ENCODE results near the gene PRR36.
A peak's percentile ranks its signal among the peaks of the same experiment; 100 is the strongest.
"Not testable (repeated sequence)": the region's sequence is repeated elsewhere in the genome, so short reads cannot be mapped to it uniquely, and the experiment has no call there.

Gene PRR36

DNA sequence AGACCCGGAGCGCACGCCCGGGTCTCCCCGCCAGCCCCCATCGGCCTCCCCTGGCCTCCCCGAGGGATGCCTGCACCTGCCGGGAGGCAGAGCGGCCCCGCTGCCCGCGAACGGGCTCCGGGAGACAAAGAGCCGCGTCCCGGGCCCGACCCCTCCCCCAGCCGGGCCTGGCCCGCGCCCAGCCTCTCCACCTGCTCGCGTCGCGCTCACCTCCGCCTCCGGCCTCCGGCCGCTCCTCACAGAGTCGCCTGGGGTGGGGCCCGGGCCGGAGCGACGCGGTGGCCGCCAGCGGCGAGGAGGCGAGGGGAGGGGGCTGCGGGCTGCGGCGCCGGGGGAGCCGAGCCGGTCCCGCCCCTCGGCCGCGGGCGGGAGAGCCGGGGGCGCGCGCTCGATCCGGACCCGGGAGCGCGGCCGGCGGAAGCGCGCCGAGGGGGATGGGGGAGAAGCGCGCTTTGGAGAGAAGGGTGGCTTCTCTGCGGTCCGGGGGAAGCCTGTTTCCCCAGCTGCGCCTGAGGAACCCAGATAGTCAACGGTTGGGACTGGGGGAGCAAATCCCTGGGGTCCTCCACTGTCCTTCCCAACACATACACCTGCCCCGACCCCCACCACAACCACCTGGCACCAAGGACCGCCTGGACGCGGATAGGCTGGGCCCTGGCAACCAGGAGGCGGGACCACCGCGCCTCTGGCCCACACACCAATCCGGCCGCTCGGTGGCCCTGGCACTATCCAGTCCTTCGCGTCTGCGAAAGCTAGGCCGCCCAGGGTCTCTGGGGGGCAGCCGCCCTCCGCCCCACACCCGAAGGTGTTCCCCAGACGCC is at the start of gene PRR36:
Gene PRR36, minus strand, starts transcription at position 315 of the 821 bp plus-strand sequence. CDS start 701 bp downstream, outside the sequence.
- no peak for DNase-seq (ENCODE audit: low spot score)

DNA sequence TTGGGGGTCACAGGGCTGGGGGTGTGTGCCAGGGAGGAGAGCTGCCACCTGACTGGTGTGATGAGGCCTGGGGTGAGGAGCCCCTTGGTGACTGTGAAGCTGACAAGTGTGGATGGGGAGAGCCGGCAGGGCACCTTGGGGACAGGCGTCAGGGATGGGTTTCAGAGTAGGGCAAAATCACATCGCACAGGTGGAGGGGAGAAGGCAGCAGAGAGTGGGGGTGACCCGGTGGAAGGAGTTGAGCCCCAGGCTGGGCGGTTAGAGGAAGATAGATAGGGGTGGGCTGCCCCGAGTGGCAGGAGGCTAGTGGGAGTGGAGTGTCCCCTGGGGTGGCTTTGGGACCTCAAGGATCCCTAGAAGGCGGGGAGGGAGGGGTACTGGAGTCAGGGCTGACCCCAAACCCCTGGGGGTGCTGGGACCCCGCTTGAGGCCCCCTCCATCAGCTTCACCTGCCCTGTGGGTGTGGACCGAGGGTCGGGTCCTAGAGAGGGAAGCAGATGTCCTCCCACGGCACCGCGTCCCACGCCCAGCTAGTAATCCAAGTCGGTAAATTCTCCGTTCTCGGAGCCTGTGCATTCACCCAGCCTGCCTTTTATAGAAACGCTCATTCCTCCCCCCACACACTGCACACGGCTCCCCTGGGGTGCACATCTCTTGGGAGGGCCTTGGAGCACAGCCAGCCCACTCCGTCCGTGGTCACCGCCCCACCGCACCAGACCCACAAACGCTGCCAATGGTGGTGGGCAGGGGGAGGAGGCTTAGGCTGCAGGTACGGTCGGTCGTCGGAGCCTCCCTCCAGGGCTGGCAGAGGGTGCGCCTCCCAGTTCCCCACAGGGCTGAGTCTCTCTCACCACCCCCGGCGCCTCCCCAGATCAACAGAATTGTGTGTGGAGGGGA is 49.4 kb upstream of the PRR36 start:
- DNase-seq (ENCODE audit: low spot score): no peak

DNA sequence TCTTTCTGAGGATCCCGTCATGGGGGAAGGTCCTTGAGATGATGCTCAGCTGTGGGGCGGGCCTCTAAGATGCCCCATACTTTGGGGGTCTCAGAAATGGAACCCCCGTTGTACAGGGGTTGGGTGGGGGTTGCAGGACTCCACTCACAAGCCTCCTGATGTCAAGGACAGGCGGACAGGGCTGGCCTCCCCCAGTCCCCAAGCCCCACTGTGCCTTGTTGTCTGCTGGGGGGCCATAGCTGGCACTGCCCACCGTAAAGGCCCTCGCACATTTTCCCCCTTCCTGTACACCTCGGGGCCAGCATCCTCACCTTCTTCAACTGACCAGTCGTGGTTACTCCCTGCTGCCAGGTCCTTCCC is 48.6 kb upstream of the PRR36 start:
- DNase-seq (ENCODE audit: low spot score): no peak

DNA sequence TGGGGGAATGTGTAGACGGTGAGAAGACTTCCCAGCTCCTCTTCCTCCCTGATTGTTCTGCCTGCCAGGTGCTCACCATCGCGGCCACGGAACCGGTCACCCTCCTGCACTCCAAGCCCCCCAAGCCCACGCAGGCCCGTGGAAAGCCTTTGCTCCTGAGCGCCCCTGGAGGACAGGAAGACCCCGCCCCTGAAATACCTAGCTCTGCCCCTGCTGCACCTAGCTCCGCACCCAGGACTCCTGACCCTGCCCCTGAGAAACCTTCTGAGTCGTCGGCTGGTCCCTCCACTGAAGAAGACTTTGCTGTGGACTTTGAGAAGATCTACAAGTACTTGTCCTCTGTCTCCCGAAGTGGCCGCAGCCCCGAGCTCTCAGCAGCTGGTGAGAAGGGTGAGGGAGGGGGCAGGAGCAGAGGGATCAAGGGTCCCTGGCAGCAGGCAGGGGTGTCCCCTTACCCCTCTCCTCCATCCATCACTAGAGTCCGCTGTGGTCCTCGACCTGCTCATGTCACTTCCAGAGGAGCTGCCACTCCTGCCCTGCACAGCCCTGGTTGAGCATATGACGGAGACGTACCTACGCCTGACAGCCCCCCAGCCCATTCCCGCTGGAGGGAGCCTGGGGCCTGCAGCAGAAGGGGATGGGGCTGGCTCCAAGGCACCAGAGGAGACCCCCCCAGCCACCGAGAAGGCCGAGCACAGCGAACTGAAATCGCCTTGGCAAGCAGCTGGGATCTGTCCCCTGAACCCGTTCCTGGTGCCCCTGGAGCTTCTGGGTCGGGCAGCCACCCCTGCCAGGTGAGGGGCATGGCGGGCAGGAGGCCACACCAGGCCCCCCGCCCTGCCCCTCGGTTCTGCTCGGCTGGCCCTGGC is 48.0 kb upstream of the PRR36 start:
- no peak for DNase-seq (ENCODE audit: low spot score)

DNA sequence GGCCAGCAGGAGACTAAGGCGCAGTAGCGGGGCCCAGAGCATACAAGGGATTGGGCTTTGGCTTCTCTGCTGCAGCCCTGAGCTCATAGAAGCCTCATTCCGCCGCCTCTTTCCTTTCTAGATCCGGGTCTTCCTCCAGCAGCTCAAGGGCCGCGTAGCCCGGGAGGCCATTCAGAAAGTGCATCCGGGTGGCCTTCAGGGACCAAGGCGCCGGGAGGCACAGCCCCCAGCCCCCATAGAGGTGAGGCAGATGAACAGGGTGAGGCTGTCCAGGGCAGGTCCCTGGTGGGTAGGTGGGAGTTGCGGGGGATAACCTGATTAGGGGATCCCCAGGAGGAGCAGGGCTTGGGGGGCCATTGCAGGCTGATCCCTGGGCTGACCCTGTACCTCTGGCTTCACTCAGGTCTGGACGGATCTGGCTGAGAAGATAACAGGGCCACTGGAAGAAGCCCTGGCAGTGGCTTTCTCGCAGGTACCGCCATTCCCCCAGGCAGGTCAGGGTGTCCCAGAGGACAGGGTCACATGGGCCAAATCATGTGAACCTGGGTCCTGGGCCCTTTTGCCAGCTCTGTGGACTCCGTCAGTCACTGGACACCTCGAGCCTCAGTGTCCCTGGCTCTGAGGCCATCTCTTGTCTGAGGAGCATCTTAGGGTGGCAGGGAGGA is 47.2 kb upstream of the PRR36 start:
- no peak for DNase-seq (ENCODE audit: low spot score)

DNA sequence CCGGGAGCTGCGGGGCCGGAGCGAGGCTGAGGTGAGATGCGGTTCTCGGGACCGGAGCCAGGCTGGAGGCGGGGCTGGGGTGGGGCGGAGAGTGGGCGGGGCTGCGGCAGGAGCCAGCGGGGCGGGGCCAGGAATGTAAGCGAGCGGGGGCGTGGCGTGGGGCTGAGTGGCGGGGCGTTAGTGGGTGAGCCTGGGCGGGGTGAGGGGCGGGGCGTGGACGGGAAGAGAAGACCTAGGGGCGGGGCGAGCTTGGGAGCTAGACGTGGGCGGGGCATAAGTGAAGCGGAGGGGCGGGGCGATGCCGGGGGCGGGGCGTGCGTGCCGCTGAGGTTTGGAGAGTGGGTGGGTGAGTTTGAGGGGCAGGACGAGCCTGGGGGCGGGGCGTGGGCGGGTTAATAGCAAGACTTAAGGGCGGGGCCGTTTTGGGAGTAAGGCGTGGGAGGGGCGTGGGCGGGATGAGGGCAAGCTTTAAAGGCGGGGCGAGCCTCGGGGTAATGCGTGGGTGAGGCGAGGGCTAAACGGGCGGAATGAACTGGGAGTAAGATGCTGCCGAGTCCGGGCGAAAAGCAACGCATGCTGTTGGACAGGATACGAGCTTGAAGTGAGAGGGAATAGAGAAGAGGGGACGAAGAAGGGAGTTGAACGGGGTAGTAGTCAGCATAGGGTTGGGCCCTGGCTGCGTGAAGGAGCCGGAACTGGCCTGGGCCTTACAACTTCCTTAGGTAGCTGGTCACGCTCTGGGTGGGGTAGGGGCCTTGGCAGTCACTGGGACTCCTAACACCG is 46.5 kb upstream of the PRR36 start:
- peak; percentile 95 for DNase-seq (ENCODE audit: low spot score)

DNA sequence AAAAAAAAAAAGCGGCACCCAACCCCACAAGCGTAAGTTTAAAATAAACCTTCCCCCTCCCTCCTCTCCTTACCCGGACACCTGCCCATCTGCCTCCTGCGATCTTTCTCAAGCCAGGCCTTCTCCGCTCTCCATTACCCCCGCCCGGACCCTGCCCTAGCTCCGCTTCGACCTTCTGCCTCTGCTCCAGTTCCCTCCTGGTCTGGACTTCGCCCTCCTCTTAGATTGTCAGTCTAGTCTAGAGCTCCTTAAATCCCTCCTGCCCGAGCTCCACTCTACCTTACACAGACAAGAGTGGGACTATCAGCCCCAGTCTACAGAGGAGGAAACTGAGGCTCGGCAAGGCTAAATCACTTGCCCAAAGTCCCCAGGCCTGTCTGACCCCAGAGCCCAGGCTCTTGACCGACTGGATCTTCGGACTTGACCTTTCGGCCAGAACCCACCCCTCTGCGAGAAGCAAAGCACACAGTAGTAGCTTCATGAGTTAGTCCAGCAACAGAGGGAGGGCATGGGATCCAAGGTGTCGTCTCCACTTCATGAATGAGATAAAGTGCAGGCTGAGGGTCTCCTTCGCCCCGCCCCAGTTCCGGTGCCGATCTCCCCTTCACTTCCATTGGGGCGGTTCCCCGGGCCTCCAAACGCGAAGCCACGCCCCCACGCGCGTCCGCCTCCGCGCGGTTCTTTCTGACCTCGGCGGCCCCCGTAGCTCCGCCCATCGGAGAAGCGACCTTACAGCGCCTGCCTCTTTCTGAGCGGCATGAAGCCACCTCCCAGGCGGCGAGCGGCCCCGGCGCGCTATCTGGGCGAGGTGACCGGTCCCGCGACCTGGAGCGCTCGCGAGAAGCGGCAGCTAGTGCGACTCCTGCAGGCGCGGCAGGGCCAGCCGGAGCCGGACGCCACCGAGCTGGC is 45.7 kb upstream of the PRR36 start, which contains the start of gene SNAPC2:
Gene SNAPC2, plus strand, starts transcription at position 729 of the 909 bp plus-strand sequence. Its CDS starts 29 bp downstream, at position 758.
- DNase-seq (ENCODE audit: low spot score): peak; percentile 93

DNA sequence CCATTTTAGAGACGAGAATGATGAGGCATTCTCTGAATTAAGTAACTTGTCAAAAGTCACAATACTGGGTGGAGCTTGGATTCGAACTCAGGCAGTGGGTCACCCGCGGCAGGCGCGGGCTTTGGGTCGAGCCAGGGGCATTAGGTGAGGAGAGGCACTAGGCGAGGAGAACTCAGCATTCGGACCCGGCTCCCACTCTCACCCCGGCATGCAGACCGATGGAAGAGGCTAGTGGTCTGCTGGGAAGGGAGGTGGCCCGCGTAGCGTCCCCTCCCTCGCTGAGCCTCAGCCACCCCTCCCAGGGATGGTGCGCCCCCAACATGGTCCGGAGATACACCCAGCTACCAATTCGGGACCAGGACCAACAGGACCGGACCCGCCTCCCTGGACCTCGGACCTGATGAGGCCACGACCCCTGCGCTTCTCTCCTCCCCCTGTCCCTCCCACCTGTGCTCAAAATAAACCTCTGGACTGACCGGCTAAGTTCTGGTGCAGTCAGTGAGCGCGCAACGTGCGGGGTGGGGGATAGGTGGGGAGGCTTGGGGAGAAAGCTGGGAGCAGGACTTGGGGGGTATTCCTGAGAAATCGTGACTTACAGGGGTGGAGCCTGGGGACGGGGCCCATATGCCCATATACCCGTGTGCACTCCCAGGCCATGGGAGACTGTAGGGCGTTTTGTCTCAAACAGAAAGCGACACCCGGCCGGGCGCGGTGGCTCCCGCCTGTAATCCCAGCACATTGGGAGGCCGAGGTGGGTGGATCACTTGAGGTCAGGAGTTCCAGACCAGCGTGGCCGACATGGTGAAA is 44.6 kb upstream of the PRR36 start:
- no peak for DNase-seq (ENCODE audit: low spot score)

DNA sequence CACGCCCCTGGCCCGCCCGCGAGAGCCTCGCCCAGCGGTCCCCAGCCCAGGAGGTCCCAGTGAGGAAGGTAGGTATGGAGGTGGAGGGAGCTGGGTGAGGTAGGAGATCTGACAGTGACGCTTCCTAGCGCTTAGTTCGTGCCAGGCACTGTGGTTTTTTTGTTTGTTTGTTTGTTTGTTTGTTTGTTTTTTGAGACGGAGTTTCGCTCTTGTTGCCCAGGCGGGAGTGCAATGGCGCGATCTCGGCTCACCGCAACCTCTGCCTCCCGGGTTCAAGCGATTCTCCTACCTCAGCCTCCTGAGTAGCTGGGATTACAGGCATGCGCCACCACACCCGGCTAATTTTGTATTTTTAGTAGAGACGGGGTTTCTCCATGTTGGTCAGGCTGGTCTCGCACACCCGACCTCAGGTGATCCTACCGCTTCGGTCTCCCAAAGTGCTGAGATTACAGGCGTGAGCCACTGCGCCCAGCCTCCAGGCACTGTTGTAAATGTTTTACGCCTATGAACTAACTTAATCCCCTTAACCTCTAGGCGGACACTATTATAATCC is 43.9 kb upstream of the PRR36 start:
- not testable (repeated sequence) for DNase-seq (ENCODE audit: low spot score)

DNA sequence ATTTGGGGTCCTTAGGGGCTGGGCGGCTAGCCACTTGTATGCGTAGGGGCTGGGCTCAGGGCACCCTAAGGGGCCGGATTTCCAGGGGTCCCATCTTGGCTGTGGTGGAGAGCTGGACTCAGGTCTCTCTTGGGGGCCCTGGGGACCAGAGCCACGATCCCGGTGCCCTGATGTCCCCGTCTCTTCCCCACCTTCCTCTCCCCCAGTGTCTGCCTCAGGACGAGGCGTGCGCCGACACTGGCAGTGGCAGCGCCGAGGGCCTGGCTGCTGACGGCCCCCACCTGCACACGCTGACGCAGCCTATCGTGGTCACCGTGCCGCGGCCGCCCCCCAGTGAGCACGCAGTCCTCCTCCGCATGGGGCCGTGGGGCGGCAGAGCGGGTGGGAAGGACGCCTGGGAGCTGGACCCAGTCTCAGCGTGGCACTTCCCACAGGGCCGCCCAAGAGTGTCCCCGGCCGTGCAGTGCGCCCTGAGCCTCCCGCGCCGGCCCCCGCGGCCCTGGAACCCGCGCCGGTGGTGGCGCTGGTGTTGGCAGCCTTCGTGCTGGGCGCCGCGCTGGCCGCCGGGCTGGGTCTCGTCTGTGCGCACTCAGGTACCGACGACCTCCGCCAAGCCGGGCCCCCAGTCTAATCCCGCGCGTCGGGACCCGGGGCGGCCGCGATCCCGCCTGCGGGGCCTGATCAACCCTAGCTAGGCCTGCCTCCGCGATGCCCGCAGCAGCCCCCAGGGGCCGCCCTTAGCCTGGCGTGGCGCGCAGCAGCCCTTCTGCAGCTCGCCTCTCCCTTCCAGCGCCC is 43.3 kb upstream of the PRR36 start:
- no peak for DNase-seq (ENCODE audit: low spot score)

DNA sequence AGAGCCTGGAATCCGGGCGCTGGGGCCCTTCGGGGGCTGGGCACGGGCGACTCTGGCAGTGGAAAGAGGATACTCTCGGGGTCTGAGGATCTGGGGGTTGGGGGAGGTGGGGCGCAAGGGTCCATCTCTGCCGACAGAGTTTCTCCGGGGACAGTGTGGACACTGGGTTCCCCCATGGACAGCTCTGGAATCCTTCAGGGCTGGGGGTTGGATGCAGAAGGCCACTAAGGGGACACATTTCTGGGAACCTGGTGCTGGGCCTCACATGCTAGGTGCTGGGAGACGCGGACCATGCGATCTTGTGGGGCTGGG is 42.7 kb upstream of the PRR36 start:
- no peak for DNase-seq (ENCODE audit: low spot score)

DNA sequence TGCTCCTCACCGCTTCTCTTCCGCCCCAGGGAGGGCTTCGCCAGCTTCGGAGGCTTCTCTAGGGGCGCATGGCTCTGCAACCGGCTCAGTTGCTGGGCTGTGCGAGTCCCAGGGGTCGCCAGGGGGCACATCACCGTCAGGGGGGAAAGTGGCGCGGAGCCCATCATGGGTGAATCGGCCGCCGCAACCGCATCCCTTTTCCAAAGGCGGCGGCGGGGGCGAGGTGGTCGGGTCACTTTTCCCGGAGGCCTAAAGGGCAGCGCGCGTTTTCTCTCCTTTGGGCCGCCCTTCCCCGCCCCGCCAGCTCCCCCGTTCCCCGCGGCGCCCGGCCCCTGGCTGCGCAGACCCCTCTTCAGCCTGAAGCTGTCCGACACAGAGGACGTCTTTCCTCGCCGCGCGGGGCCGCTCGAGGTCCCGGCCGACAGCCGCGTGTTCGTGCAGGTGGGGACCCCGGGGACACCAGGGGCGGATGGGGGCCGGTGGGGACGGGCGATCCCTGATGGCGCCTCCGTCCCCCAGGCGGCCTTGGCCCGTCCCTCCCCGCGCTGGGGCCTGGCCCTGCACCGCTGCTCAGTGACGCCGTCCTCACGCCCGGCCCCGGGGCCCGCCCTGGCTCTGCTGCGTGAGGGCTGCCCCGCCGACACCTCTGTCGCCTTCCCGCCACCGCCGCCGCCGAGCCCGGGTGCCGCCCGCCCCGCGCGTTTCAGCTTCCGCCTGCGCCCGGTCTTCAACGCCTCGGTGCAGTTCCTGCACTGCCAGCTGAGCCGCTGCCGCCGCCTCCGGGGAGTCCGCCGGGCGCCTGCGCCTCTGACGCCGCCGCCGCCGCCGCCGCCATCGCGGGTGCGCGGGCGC is 42.1 kb upstream of the PRR36 start:
- no peak for DNase-seq (ENCODE audit: low spot score)

DNA sequence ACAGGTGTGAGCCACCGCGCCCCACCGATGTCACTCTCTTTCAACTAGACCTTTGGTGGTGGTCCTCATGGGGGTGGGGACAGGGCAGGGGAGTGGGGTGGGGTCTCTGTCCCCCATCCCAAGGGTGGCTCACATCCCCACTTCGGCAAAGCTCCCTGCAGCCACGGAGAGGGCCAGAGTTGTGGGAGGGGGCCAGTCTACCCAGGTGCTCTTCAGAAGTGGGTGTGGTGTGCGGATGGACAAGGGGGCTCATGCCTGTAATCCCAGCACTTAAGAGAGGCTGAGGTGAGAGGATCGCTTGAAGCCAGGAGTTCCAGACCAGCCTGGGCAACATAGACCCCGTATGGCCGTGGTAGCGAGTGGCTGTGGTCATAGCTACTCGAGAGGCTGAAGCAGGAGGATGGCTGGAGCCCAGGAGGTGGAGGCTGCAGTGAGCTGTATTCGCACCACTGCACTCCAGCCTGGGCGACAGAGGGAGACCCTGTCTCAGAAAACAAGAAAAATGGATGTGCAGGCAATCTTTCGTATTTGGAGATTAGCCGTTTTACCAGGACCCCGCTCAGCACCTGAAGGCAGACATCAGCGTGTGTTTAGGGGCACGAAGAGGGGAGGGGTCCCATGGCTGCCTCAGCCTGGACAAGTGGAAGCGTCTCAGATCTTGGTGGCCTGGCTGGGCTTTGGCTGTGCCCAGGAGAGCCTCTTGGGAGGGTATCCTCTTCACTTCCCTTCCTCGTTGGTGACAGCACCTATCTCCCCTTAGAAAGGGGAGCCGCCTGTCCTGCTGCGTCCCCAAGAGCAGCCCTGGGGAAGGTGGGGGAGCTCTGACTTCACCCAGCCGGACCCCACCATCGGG is 41.3 kb upstream of the PRR36 start:
- DNase-seq (ENCODE audit: low spot score): no peak

DNA sequence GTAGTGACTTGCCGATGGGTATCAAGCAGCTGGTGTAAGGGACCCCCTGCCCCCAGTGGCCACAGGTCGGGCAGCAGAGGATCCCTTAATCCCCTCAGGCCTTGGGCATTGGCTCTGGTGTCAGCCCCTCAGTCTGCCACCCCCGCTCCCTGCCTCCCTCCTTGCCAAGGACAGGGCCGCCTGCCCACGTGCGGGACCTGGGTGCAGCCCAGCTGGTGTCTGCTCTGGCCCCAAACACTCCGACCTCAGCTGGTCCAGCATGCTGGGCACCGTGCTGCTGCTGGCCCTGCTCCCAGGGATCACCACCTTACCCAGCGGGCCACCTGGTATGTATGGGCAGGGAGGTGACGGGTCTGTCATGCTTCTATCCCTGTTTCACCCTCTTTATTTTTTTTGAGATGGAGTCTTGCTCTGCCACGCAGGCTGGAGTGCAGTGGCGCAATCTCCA is 40.4 kb upstream of the PRR36 start, which contains the start of gene TGFBR3L:
Gene TGFBR3L, plus strand, starts transcription at position 233 of the 448 bp plus-strand sequence.
- DNase-seq (ENCODE audit: low spot score): no peak

DNA sequence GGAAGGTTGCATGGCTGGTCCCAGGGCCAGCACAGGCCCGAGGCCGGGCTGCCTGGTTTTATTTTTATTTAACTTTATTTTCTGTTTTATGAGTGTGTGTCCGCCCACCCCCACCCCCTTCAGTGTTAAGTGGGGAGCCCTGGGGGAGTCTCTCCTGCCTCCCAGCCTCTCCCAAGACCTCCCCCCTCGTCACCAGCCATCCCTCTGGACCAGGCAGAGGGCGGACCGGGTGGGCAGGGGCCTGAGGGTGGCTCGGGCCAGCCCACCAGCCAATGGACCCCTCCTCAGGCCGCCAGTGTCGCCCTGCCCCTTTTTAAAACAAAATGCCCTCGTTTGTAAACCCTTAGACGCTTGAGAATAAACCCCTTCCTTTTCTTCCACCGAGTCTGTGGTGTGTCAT is 39.9 kb upstream of the PRR36 start:
- no peak for DNase-seq (ENCODE audit: low spot score)

DNA sequence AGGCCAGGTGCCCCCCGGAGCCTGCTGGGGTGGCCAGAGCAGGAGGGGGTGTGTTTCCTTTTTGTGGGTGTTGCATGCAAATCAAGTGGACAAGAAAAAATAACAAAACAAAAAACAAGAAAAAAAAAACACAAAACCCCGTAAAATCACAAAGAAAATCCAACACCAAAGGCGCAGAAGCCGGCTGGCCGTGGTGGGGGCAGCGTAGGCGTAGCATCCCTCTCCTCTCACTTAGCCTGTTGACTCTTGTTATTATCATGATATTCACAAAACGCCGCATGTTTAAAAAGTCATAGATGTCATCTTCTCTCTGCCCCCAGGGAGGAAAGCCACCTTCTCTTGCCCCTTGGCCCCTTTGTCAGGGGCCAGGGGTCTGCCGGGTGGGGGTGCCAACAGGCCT is 39.5 kb upstream of the PRR36 start:
- no peak for DNase-seq (ENCODE audit: low spot score)
